Rectal smooth muscle tissue (tissue), 1 donor: ENCODE measurements around the gene KCNQ1OT1.
A peak's percentile ranks its signal among the peaks of the same experiment; 100 is the strongest.

ENCODE experiments used
- H3K27ac ChIP-seq: one replicate; pipeline ENCODE4 v1.7.0; 2013; ENCODE audit warnings: low read depth, low read length, inconsistent platforms
- H3K27me3 ChIP-seq: one replicate; pipeline ENCODE4 v1.7.0; 2013; ENCODE audit warnings: low read length; ENCODE audit not compliant: control insufficient read depth, insufficient read depth
- H3K36me3 ChIP-seq: one replicate; pipeline ENCODE4 v1.7.0; 2013; ENCODE audit warnings: low read length; ENCODE audit not compliant: control insufficient read depth, insufficient read depth
- H3K4me1 ChIP-seq: one replicate; pipeline ENCODE4 v1.7.0; 2013; ENCODE audit warnings: low read length; ENCODE audit not compliant: control insufficient read depth, insufficient read depth
- H3K4me3 ChIP-seq: one replicate; pipeline ENCODE4 v1.7.0; 2013; ENCODE audit warnings: low read length
- H3K9ac ChIP-seq: one replicate; pipeline ENCODE4 v1.7.0; 2013; ENCODE audit warnings: low read length

Gene KCNQ1OT1

DNA sequence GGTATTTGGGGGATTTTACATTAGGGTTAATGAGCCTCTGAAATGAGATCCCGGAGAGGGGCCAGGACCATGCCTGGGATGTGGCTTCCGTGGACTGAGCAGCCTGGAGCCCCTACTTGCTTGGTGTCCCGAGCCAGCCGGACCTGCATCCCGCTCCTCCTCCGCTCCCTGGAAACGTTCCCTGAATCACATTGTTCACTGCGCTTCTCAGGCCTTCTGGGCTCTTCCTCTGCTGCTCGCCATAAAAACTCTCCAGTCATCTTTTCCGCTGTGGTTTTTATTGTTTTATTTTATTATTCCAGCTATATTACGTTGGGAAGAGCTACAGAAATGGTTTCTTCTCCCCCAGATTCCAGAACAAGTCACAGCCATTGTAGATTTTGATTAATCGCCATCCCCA is 13.3 kb upstream of the KCNQ1OT1 start:
- no peak overlapping the region for H3K27ac ChIP-seq
- no peak overlapping the region for H3K9ac ChIP-seq
- H3K4me1 ChIP-seq = peaks cover 10% of the 10 kb centered on the region
- H3K4me3 ChIP-seq = no peak overlapping the region
- no peaks in the 10 kb centered on the region for H3K36me3 ChIP-seq
- H3K27me3 ChIP-seq = no peaks in the 10 kb centered on the region

DNA sequence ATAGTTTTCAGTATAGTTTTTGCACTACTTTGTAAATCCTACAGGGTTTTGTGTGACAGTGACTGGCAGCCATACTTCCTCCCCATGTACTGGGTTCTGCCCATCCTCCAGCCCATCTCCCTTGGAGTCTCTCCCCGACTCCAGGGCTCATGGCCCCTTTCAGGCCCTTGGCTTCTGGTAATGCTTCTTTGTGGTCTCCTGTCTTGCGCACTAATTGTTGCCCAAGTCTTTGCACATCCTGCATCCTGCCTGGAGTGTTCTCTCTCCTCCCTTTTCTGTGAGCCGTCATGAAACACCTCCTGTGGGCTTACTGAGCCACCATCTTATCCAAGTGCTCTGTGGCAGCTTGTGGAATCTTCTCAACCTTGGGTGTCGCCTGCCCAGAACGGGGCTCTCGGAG is 11.4 kb upstream of the KCNQ1OT1 start:
- no peak overlapping the region for H3K27ac ChIP-seq
- H3K4me1 ChIP-seq = peaks cover 13% of the 10 kb centered on the region
- H3K9ac ChIP-seq = no peak overlapping the region
- no peak overlapping the region for H3K4me3 ChIP-seq
- no peaks in the 10 kb centered on the region for H3K36me3 ChIP-seq
- no peaks in the 10 kb centered on the region for H3K27me3 ChIP-seq

DNA sequence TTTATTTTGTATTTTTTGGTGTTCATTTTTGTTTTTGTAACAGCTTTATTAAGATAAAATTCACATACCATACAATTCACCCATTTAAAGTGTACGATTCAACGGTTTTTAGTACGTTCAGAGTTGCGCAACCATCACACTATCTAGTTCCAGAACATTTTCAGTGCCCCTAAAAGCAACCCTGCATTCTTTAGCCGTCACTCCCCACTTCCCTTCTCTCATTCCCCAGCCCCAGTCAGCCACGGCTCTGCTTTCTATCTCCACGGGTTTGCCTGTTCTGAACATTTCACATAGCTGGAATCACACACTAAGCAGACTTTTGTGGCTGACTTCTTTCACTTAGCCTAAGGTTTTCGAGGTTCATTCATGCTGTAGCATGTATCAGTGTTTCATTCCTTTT is 9.6 kb upstream of the KCNQ1OT1 start:
- Histone ChIP-seq H3K9ac (no peak overlapping the region), H3K4me1 (peaks cover 13% of the 10 kb centered on the region), H3K4me3 (peak overlapping the region; percentile 6), H3K27ac (peak overlapping the region; percentile 64), H3K27me3 (no peaks in the 10 kb centered on the region), H3K36me3 (no peaks in the 10 kb centered on the region)

DNA sequence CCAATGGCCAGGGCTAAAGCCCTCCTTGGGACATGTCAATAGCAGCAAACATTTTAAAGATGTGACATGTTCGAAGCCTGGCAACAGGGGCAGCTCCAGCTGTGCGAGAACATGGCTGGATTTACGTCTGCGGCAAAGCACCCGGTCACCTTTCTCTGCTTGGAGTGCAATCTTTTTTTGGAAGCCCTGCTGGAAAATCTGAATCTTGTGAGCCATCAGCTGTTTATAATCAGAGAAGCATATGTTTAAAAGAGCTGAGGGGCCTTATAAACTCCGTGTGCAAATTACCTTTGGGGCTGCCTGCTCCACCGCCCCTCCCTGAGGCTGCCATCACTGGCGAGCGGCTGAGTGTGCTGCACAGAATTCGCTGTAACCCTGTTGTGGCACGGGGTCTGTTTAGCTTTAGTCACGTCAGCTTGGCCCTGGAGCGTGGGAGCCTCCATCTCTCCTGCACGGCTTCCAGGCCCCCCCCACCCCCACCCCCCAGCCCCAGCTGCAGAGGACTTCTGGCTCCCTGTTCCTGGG is 9.0 kb upstream of the KCNQ1OT1 start:
- no peak overlapping the region for H3K4me3 ChIP-seq
- no peak overlapping the region for H3K9ac ChIP-seq
- H3K36me3 ChIP-seq = no peaks in the 10 kb centered on the region

DNA sequence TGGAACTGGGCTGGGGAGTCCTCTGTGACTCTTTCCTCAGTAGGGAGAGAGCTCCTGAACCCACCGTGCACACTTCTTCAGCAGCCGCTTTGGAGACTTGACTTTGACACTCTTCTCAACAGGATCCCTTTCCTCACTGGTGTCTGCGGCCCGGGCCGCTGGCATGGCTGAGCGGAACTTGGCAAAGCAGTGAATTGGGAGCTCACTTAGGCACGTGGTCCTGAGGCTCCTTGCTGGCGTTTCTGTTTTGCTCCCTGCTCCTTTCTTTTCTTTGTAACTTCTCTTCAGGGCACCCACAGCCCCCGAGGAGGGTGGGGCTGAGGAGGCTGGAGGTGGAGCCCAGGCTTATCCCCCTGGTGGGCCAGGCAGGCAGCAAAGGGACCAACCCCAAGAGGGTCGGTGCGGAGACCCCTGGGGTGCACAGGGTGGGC is 8.4 kb upstream of the KCNQ1OT1 start:
- H3K4me3 ChIP-seq = no peak overlapping the region
- H3K27me3 ChIP-seq = no peaks in the 10 kb centered on the region
- H3K9ac ChIP-seq = no peak overlapping the region
- H3K36me3 ChIP-seq = no peaks in the 10 kb centered on the region
- H3K27ac ChIP-seq = peak overlapping the region; percentile 91
- H3K4me1 ChIP-seq = peaks cover 13% of the 10 kb centered on the region

More for the DNA sequence above, 9.0 kb upstream of the KCNQ1OT1 start:
- peaks cover 13% of the 10 kb centered on the region for H3K4me1 ChIP-seq
- no peaks in the 10 kb centered on the region for H3K27me3 ChIP-seq
- peak overlapping the region; percentile 91 for H3K27ac ChIP-seq

DNA sequence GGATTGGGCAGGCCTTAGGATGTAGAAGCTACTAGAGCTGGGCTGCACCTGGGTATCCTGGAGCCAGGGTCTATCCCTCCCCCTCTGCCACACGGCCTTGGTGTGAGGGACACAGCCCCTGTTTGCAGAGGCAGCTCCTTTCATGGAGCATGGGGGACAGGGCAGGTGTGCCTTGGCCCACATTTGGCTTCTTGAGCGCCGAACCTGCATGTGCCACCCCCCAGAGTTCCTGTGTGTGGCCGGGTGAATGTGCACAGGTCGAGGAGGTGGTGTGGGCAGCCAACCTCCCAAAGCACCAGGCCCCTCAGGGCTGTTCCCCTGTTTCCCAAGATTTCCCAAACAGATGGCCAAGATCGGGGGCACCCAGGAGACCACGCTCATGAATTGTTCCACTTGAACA is 7.9 kb upstream of the KCNQ1OT1 start:
- H3K9ac ChIP-seq = no peak overlapping the region
- peak overlapping the region; percentile 91 for H3K27ac ChIP-seq
- H3K4me3 ChIP-seq = no peak overlapping the region

DNA sequence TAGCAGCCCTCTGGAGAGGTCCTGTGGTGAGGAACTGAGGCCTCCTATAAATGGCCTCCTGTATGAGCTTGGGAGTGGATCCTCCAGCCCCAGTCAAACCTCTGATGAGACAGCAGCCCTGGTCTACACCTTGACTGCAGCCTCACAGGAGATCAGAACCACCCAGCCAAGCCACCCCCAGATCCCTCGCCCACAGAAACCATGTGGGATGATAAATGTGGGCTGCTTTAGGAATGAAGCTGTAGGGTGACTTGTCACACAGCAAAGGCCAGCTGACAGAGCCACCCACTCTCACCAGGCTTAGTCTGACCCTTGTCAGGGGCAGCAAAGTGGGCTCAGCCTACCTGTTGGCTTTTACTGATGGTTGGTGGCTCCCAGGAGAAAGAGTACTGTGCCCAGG is 6.5 kb upstream of the KCNQ1OT1 start:
- H3K27me3 ChIP-seq = no peaks in the 10 kb centered on the region
- no peak overlapping the region for H3K9ac ChIP-seq
- H3K27ac ChIP-seq = no peak overlapping the region
- H3K36me3 ChIP-seq = no peaks in the 10 kb centered on the region
- no peak overlapping the region for H3K4me3 ChIP-seq
- peaks cover 13% of the 10 kb centered on the region for H3K4me1 ChIP-seq

More for the DNA sequence above, 7.9 kb upstream of the KCNQ1OT1 start:
- no peaks in the 10 kb centered on the region for H3K36me3 ChIP-seq
- peaks cover 13% of the 10 kb centered on the region for H3K4me1 ChIP-seq
- H3K27me3 ChIP-seq = no peaks in the 10 kb centered on the region

DNA sequence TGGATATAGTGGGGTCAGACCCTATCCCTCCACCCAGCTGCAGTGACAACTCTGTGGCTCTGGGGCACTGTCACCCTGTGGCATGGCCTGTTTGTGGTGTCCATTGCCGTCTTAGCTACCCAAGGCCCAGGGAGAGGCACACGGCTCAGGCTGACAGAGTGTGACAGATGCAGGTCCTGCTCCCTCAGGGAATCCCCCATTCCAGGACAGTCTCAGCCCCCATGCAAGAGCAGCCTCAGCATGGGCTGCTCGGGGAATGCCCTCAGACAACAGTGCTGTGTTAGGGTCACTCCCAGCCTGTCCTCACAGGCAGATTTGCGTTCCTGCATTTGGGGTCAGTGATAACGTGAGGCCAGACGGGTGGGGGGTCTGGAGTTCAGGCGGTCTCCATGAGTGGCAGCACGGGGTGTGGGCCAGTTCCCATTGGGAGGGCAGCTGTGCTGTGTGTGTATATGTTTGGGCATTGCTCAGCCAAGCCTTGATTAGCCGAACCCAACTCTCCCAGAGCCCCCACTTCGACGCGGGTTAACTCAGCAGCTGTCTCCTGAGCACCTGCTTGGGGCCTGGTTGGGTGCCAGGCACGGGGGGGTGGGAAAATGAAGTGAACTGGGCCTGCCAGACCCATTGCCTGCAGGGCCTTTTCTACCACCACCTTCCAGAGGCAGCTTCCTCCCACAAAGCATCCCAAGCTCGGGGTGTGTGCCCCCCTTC is 5.3 kb upstream of the KCNQ1OT1 start:
- Histone ChIP-seq H3K36me3 (no peaks in the 10 kb centered on the region), H3K4me3 (no peak overlapping the region), H3K9ac (no peak overlapping the region), H3K27ac (no peak overlapping the region), H3K27me3 (no peaks in the 10 kb centered on the region), H3K4me1 (peaks cover 18% of the 10 kb centered on the region)

DNA sequence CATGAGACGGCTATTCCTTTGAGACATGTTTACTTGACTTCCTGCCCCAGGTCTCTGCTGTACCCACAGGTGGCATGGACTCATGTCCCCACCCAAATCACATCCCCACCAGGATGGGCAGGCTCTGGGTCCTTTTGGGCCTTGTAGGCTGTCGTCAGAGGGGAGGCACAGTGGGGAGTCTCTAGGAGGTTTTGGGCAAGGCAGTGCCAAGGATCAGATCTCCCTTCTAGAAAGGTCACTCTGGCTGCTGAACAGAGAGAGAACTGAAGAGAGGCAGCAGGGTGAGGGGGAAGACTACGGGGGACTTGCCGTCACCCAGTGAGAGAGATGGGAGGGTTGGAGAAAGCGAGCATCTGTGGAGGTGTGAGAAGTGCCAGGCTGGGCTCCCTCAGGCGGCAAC is 4.6 kb upstream of the KCNQ1OT1 start:
- H3K4me3 ChIP-seq = no peak overlapping the region
- peaks cover 15% of the 10 kb centered on the region for H3K4me1 ChIP-seq
- H3K36me3 ChIP-seq = no peaks in the 10 kb centered on the region
- H3K27me3 ChIP-seq = no peaks in the 10 kb centered on the region
- no peak overlapping the region for H3K9ac ChIP-seq
- H3K27ac ChIP-seq = no peak overlapping the region

DNA sequence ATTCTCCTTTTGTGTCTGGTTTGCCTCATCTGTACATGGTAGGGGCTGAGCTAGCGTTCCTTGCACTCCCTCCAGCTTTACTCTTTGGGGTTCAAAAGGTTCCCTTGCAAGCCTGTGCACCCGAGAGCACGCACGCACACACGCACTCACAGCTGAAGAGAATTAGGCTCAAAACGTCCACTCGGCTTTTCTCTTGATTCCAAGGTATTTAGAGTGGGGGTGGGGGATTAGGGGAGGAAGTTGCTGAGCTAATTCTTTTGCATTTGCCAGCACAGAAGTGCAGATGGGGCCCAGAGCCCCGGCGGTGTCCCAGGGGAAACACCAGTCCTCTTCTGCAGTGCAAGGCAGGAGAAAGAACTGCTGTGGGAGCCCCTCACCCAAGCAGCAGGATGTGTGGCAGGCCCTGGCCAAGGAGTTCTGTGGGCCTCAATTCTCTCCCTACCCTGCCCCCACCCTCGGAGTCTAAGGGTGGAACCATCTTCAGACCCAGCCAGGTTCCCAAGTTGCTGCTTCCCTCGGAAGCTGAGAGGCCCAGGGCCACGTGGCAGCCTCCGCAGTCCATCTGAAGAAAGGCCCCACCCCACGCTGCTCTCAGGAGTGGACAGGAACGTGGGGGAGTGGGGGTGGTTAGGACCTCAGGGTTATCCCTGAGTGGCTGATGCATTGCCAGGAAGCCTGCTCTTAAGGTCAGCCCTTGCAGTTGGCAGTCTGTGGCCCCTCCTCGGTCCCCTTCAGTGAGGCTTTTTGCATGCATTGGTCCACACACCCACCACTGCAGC is 3.8 kb upstream of the KCNQ1OT1 start:
- Histone ChIP-seq H3K27ac (no peak overlapping the region), H3K36me3 (no peaks in the 10 kb centered on the region), H3K4me3 (no peak overlapping the region), H3K4me1 (peaks cover 13% of the 10 kb centered on the region), H3K9ac (no peak overlapping the region), H3K27me3 (no peaks in the 10 kb centered on the region)

DNA sequence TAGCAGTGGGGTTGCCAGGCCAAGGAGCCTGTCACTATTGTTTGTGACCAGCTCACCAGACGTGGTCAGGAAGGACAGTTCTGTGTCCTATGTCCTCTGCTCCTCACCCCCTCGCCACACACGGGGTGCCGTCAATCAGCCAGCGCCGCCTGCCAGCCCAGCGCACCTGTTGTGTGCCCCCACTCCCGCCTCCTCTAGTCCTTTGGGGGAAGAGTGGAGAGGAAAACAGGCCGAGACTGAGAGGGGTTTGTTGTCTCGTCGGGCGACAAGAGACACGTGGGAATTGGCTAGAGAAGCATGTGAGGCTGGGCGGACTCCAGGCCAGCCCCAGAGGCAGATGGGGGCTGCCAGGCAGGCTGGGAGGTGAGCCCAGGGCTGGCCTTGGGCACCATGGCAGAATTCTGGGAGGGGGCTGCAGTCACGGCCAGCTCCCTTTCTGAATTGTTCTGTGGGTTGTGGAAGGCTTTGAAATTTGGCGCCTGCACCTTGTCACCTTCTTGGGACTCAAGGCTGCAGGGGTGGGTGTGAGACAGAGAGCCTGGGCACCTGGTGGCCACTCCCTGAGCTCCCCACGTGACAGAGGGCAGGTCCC is 3.1 kb upstream of the KCNQ1OT1 start:
- Histone ChIP-seq H3K4me3 (no peak overlapping the region), H3K36me3 (no peaks in the 10 kb centered on the region), H3K27ac (no peak overlapping the region), H3K4me1 (peaks cover 6% of the 10 kb centered on the region), H3K27me3 (no peaks in the 10 kb centered on the region), H3K9ac (no peak overlapping the region)

DNA sequence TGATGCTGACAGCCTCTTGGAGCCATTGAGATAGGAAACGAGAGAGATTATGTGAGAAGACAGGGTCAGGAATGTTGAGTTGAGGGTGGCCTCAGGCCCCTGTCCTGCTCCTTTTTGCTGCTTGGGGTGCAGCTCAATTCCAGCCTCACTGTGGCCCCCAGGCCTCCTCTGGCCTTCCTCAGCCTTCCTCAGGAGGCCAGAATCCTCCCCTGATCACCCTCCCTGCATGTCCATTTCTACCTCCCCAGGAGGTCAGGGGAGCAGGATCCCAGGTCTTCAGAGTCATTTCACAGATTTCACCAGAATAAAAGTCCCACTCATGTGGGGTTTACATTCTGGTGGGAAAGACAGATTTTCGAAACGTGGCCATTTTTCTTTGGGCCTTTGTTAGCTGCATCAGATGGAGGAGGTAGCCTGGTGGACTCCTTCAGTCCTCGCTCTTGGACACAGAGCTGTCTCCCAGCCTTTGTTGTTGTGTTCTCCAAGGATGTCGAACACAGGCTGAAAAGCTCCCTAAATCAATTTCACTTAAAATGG is 2.2 kb upstream of the KCNQ1OT1 start:
- Histone ChIP-seq H3K4me3 (no peak overlapping the region), H3K27ac (no peak overlapping the region), H3K9ac (no peak overlapping the region), H3K27me3 (no peaks in the 10 kb centered on the region), H3K4me1 (peaks cover 5% of the 10 kb centered on the region), H3K36me3 (no peaks in the 10 kb centered on the region)
